HTERT RPE-1 (cell line): Measurements from ENCODE around the gene CCR4.
"Not testable (repeated sequence)": the region's sequence is repeated elsewhere in the genome, so short reads cannot be mapped to it uniquely, and the experiment has no call there.

Experiments used
- in situ Hi-C: fragments of 300-500 bp; cut with MboI; formaldehyde crosslinking; loops from 4 replicates; pipeline ENCODE4 v1.14.3; 2020; ENCODE audit warnings: low sequenced_read_pairs

Gene CCR4

GRCh38 chr3:32950516-32950915, 928 bp upstream of the CCR4 start:
- in situ Hi-C loops = no loop called here

GRCh38 chr3:32952369-32953077, 1.1 kb downstream of the CCR4 start:
- in situ Hi-C loops = no loop called here

- in situ Hi-C loops = no loop called here
These were observed 3.1 kb downstream of the CCR4 start for GRCh38 chr3:32954506-32954905.

- in situ Hi-C loops = no loop called here
These were observed 5.5 kb downstream of the CCR4 start for GRCh38 chr3:32956750-32957570.

GRCh38 chr3:32958509-32958908, 7.1 kb downstream of the CCR4 start:
- in situ Hi-C loops = no loop called here

GRCh38 chr3:32959371-32959770, 7.9 kb downstream of the CCR4 start:
- in situ Hi-C loops = no loop called here

- in situ Hi-C loops = no loop called here
These were observed 9.1 kb downstream of the CCR4 start for GRCh38 chr3:32960404-32961170.

- in situ Hi-C loops = no loop called here
These were observed 9.8 kb downstream of the CCR4 start for GRCh38 chr3:32961189-32961715.

- in situ Hi-C loops = no loop called here
These were observed 12.4 kb downstream of the CCR4 start for GRCh38 chr3:32963871-32964270.

GRCh38 chr3:32964781-32965180, 13.3 kb downstream of the CCR4 start:
- in situ Hi-C loops = not testable (repeated sequence)

- in situ Hi-C loops = not testable (repeated sequence)
These were observed 14.3 kb downstream of the CCR4 start for GRCh38 chr3:32965617-32966213.

GRCh38 chr3:32966627-32967026, 15.2 kb downstream of the CCR4 start:
- in situ Hi-C loops = not testable (repeated sequence)

- in situ Hi-C loops = no loop called here
These were observed 16.9 kb downstream of the CCR4 start for GRCh38 chr3:32968166-32968919.

GRCh38 chr3:32968920-32969389, 17.5 kb downstream of the CCR4 start:
- in situ Hi-C loops = no loop called here

- in situ Hi-C loops = no loop called here
These were observed 18.2 kb downstream of the CCR4 start for GRCh38 chr3:32969656-32970055.

GRCh38 chr3:32971291-32971690, 19.8 kb downstream of the CCR4 start:
- in situ Hi-C loops = not testable (repeated sequence)

- in situ Hi-C loops = no loop called here
These were observed 21.2 kb downstream of the CCR4 start for GRCh38 chr3:32972482-32973146.

GRCh38 chr3:32973982-32974381, 22.5 kb downstream of the CCR4 start:
- in situ Hi-C loops = no loop called here

- in situ Hi-C loops = no loop called here
These were observed 24.6 kb downstream of the CCR4 start for GRCh38 chr3:32975891-32976595.
